NB4 (cell line): ENCODE measurements around the gene HCRTR1.

ENCODE experiments used
- CTCF ChIP-seq: IDR thresholded peaks from one replicate; pipeline ENCODE4 v1.5.1; 2012; ENCODE audit warnings: low read depth, low read length
- MYC ChIP-seq: IDR thresholded peaks from 2 replicates; pipeline ENCODE4 v1.6.1; 2011; ENCODE audit warnings: low read depth, low read length
- POLR2A ChIP-seq: IDR thresholded peaks from 2 replicates; pipeline ENCODE4 v1.6.1; 2011; ENCODE audit warnings: mild to moderate bottlenecking; ENCODE audit not compliant: insufficient read length; ENCODE audit errors: extremely low read depth

GRCh38 chr1:31627930-31628559 lies 10.6 kb downstream of the HCRTR1 start:
- TF ChIP-seq MYC (no peak), CTCF (no peak), POLR2A (no peak)
